ENCODE results near the gene XPNPEP1. TPM values are rescaled to one million over a fixed set of nuclear protein-coding genes. Genes with fewer than 3 reads are reported as not detected.

The XPNPEP1 gene
- total RNA-seq, 4 donors from 2014 or later: 108 to 298 (median 127) TPM

DNA sequence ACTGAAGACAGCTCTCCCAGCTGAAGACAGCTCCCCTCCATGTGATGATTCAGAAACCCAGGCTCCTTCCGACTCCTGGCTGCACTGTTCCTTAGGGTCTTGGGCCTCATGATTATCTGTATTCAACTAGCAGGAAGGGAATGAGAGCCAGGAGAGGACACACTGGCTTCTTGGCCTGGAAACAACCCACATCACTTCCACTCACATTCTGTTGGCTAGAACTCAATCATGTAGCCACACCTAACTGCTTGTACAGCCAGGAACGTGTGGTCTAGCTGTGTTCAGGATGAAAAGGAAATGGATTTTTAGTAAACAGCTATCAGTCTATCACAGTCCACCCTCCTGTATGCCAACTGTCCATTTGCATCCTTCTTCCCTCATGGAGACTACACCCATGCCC lies 30.5 kb upstream of the XPNPEP1 start:
- Histone ChIP-seq H3K4me3 (no peak overlapping the region), H3K27ac (no peak overlapping the region), H3K9me3 (no peaks in the 10 kb centered on the region), H3K36me3 (no peaks in the 10 kb centered on the region), H3K4me1 (no peaks in the 10 kb centered on the region), H3K27me3 (no peaks in the 10 kb centered on the region)
- WGBS, 2 donors (ENCODE audit: low coverage in 1 of 2): 50 to 58% methylated on average over 1 to 2 of the region's 2 CpGs
- in situ Hi-C loops (cut with MboI; ENCODE audit: low pct_ligation_motif_present in 1 of 4, low pct_unique_long_range_greater_than_20kb in 1 of 4, low sequenced_read_pairs in 3 of 4) (no loop called here), intact Hi-C loops (cut with DNase I; ENCODE audit: low total_unique reads) (no loop called here)
- TF ChIP-seq POLR2AphosphoS5 (IDR thresholded peaks at IDR 0.05) (no peak), EP300 (IDR thresholded peaks at IDR 0.05; ENCODE audit: low read depth) (no peak), POLR2A (IDR thresholded peaks at IDR 0.05) (no peak)
- TF ChIP-seq, protein P1, sequence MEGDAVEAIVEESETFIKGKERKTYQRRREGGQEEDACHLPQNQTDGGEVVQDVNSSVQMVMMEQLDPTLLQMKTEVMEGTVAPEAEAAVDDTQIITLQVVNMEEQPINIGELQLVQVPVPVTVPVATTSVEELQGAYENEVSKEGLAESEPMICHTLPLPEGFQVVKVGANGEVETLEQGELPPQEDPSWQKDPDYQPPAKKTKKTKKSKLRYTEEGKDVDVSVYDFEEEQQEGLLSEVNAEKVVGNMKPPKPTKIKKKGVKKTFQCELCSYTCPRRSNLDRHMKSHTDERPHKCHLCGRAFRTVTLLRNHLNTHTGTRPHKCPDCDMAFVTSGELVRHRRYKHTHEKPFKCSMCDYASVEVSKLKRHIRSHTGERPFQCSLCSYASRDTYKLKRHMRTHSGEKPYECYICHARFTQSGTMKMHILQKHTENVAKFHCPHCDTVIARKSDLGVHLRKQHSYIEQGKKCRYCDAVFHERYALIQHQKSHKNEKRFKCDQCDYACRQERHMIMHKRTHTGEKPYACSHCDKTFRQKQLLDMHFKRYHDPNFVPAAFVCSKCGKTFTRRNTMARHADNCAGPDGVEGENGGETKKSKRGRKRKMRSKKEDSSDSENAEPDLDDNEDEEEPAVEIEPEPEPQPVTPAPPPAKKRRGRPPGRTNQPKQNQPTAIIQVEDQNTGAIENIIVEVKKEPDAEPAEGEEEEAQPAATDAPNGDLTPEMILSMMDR (IDR thresholded peaks at IDR 0.05): no peak
- no peak for DNase-seq

GRCh38 chr10:109952526-109952925 lies 29.2 kb upstream of the XPNPEP1 start:
- Histone ChIP-seq H3K9me3 (no peaks in the 10 kb centered on the region), H3K4me3 (no peak overlapping the region), H3K36me3 (no peaks in the 10 kb centered on the region), H3K27ac (no peak overlapping the region), H3K27me3 (no peaks in the 10 kb centered on the region), H3K4me1 (no peaks in the 10 kb centered on the region)
- DNase-seq: no peak
- in situ Hi-C loops (cut with MboI; ENCODE audit: low pct_ligation_motif_present in 1 of 4, low pct_unique_long_range_greater_than_20kb in 1 of 4, low sequenced_read_pairs in 3 of 4) (no loop called here), intact Hi-C loops (cut with DNase I; ENCODE audit: low total_unique reads) (no loop called here)
- TF ChIP-seq EP300 (IDR thresholded peaks at IDR 0.05; ENCODE audit: low read depth): no peak
- TF ChIP-seq POLR2A (IDR thresholded peaks at IDR 0.05): no peak
- TF ChIP-seq POLR2AphosphoS5 (IDR thresholded peaks at IDR 0.05): no peak
- TF ChIP-seq, protein P1 (IDR thresholded peaks at IDR 0.05): no peak

DNA sequence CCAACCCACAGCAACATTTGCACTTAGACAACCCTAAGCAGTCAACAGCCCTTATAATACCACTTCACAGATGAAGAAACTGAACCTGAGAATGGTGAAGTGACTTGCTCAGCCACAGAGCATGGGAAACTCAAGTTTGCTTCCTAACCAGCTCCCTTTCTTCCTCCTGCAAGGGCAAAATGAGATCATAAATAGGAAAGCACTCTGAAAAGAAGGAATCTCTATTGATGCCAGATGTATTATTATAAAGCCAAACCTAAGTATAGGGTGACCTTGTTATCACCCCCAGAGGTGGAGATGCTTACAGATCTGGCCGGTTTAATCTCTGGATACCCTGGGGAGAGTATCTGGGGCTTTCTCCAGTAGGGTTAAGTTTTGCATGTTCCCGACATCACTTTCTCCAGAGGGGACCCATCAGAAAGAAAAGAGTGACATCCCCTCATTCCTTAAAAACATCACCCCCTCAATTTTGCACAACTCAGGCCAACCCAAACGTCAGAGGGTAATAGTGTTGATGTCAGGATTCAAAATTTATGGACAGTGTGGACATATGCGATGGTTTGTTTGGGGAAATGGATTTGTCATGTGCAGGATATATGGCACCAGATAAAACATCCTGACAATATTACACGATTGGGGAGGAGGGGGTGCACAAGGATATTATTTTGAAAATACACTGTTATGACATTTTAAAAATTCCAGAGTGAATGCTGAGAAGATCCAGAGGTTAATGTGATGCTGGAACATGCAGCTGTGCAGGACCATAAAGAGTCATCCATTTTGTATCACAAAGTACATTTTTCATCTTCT lies 24.0 kb upstream of the XPNPEP1 start:
- Histone ChIP-seq H3K9me3 (no peaks in the 10 kb centered on the region), H3K36me3 (no peaks in the 10 kb centered on the region), H3K4me3 (no peak overlapping the region), H3K4me1 (peaks cover 0 to 8% (median 0%) of the 10 kb centered on the region in 4 donors), H3K27ac (no peak overlapping the region), H3K27me3 (no peaks in the 10 kb centered on the region)
- in situ Hi-C loops (cut with MboI; ENCODE audit: low pct_ligation_motif_present in 1 of 4, low pct_unique_long_range_greater_than_20kb in 1 of 4, low sequenced_read_pairs in 3 of 4): no loop called here
- TF ChIP-seq POLR2A (IDR thresholded peaks at IDR 0.05): no peak
- TF ChIP-seq EP300 (IDR thresholded peaks at IDR 0.05; ENCODE audit: low read depth): no peak
- TF ChIP-seq, protein P1 (IDR thresholded peaks at IDR 0.05): no peak
- no peak for TF ChIP-seq POLR2AphosphoS5 (IDR thresholded peaks at IDR 0.05)
- 60% methylated on average over 5 of the region's 5 CpGs; no CpG with 5 or more reads in 1 of the 2 donors for WGBS, 2 donors (ENCODE audit: low coverage in 1 of 2)
- DNase-seq: no peak
- intact Hi-C loops (cut with DNase I; ENCODE audit: low total_unique reads): no loop called here

DNA sequence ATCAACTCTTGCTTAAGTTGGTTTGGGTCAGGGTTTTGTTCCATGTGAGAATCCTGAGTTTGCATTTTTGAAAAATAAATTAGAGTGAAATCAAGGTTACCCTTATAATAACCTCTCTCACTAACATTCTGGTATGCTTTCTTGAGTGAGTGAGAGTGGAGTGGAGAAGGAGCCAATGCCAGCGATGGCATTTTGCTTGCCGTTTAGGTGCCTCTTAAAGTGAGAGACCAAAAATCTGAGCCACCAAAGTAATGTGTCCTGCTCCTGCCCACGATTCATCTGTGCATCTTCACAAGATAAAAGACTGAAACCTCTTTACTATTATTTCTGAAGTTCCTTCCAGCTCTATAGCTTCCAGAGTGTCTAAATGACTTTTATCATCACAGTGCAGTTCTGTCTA lies 23.4 kb upstream of the XPNPEP1 start:
- intact Hi-C loops (cut with DNase I; ENCODE audit: low total_unique reads) (no loop called here), in situ Hi-C loops (cut with MboI; ENCODE audit: low pct_ligation_motif_present in 1 of 4, low pct_unique_long_range_greater_than_20kb in 1 of 4, low sequenced_read_pairs in 3 of 4) (no loop called here)
- WGBS, 2 donors (ENCODE audit: low coverage in 1 of 2): 88 to 94% methylated on average over 3 of the region's 3 CpGs

More for the DNA sequence above, 23.4 kb upstream of the XPNPEP1 start:
- no peak overlapping the region for H3K4me3 ChIP-seq
- TF ChIP-seq POLR2AphosphoS5 (IDR thresholded peaks at IDR 0.05) (no peak), POLR2A (IDR thresholded peaks at IDR 0.05) (no peak), EP300 (IDR thresholded peaks at IDR 0.05; ENCODE audit: low read depth) (no peak)
- TF ChIP-seq, protein P1 (IDR thresholded peaks at IDR 0.05): no peak
- no peak overlapping the region for H3K27ac ChIP-seq
- no peak for DNase-seq
- no peaks in the 10 kb centered on the region for H3K27me3 ChIP-seq
- no peaks in the 10 kb centered on the region for H3K9me3 ChIP-seq
- peaks cover 0 to 8% (median 0%) of the 10 kb centered on the region in 4 donors for H3K4me1 ChIP-seq
- no peaks in the 10 kb centered on the region for H3K36me3 ChIP-seq

All from transverse colon (tissue), 4 donors.